ENCODE data around the gene PLCB4.

The PLCB4 gene

DNA sequence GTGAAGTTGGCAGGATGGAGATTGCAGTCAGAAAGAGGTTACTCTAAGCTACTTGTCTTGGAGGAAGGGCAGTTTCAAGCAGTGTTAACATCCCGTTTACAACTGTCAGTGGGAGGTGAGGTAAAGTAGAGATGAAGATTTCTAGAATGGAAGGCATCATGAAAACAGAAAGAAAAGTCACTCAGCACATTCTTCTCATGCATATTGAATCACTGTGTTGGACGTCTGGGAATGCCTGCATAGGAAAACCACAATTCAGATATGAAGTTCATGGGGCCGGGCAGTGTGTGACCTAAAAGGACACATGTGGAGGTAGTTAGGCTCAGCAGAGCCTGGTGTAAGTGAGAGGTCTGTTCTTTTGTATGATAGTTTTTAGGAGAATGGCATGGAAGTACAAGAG, 372.0 kb downstream of the PLCB4 start:
- DNase-seq (ENCODE audit: low read depth): no peak
- H3K4me3 ChIP-seq (ENCODE audit: low read depth, low read length): no peak overlapping the region
- TF ChIP-seq, protein P1, sequence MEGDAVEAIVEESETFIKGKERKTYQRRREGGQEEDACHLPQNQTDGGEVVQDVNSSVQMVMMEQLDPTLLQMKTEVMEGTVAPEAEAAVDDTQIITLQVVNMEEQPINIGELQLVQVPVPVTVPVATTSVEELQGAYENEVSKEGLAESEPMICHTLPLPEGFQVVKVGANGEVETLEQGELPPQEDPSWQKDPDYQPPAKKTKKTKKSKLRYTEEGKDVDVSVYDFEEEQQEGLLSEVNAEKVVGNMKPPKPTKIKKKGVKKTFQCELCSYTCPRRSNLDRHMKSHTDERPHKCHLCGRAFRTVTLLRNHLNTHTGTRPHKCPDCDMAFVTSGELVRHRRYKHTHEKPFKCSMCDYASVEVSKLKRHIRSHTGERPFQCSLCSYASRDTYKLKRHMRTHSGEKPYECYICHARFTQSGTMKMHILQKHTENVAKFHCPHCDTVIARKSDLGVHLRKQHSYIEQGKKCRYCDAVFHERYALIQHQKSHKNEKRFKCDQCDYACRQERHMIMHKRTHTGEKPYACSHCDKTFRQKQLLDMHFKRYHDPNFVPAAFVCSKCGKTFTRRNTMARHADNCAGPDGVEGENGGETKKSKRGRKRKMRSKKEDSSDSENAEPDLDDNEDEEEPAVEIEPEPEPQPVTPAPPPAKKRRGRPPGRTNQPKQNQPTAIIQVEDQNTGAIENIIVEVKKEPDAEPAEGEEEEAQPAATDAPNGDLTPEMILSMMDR (IDR thresholded peaks at IDR 0.05; ENCODE audit: insufficient read depth, low read depth, low read length, missing control alignments): no peak

DNA sequence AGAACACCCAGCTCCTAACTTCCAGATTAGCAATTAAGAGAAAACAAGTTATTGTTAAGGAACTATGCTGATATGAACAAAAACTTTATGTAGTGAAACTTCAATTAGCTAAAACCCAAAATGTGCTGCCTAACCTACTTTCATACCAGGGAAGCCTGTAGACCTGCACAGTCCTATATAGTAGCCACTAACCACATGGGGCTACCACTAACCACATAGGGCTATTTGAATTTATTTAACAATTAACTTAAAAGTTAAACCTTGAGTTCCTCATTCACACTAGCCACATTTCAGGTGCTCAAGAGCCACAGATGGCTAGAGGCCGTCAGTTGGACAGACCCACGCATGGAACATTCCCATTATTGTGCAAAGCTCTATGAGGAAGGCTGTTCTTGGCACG, 373.1 kb downstream of the PLCB4 start:
- peak; percentile 54 for DNase-seq (ENCODE audit: low read depth)
- TF ChIP-seq, protein P1 (IDR thresholded peaks at IDR 0.05; ENCODE audit: insufficient read depth, low read depth, low read length, missing control alignments): no peak
- H3K4me3 ChIP-seq (ENCODE audit: low read depth, low read length): no peak overlapping the region

DNA sequence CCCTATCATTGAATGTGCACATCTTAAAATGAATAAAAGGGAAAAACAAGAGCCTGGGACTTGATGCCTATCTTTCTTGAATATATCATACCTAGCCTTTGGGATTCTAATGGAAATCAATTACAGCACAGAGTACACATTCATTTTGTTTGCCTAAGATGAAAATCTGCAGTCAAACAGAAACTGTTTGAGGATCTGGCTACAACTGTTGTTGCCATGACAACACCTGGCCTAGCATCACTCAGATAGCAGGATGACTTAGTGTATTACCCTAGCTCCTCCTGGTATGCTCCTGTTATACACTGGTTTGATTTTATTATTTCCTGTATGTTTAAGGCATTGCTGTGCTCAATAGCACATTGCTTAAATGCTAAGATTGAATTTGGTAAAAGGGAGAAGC, 374.0 kb downstream of the PLCB4 start:
- TF ChIP-seq, protein P1 (IDR thresholded peaks at IDR 0.05; ENCODE audit: insufficient read depth, low read depth, low read length, missing control alignments): no peak
- H3K4me3 ChIP-seq (ENCODE audit: low read depth, low read length): no peak overlapping the region
- peak; percentile 71 for DNase-seq (ENCODE audit: low read depth)

DNA sequence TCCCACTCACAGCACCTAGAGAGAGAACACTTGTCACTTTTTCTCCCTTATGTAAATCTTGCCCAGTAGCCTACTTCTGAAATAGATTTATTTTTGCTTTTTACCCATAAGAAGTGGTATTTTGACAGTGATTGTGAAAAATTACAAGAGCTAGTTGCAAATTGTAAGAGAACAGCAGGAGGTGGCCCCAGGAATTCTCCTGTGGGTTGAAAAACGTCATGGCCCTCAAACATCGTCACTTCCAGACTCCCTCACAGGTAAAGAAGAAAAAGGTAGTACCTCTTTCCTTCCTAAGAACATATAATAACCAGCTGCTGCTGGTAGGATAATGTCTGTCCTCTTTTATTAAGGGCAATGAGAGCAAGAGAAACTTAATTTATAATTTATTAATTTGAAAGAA, 376.0 kb downstream of the PLCB4 start:
- H3K4me3 ChIP-seq (ENCODE audit: low read depth, low read length): no peak overlapping the region
- TF ChIP-seq, protein P1 (IDR thresholded peaks at IDR 0.05; ENCODE audit: insufficient read depth, low read depth, low read length, missing control alignments): no peak
- no peak for DNase-seq (ENCODE audit: low read depth)

DNA sequence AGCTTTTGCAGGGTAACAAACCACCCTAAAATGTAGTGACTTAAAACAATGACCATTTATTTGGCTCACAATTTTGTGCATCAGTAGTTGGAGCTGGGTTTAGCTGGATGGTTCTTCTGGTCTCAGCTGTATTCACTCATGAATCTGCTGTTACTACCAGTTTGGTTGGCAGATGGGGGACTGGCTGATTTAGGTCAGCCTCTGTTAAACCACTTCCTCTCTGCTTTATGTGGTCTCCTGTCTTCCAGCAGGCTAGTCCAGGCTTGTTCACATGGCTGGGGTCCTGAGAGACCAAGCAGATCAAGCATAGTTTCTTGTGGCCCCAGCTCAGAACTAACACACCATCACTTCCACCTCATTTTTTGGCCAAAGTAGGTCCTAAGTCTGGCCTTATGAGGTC, 378.3 kb downstream of the PLCB4 start:
- DNase-seq (ENCODE audit: low read depth): peak; percentile 39
- TF ChIP-seq, protein P1 (IDR thresholded peaks at IDR 0.05; ENCODE audit: insufficient read depth, low read depth, low read length, missing control alignments): no peak
- no peak overlapping the region for H3K4me3 ChIP-seq (ENCODE audit: low read depth, low read length)

DNA sequence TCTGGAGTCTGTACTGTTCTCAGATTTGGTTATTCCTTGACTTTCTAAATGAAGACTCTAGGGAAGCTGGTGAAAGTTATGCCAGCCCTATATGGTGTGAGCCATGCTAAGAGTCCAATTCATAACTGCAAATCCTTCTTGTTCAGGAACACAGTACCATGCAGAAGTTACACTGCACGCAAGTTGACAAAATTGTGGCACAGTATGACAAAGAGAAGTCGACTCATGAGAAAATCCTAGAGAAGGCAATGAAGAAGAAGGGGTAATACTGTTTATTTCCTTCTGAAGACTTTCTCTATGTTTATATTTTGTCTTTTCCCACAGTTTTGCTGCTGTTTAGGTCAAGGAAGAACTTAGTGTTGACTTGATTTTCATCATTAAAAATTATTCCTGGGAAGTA, 384.3 kb downstream of the PLCB4 start:
- TF ChIP-seq, protein P1 (IDR thresholded peaks at IDR 0.05; ENCODE audit: insufficient read depth, low read depth, low read length, missing control alignments): no peak
- no peak overlapping the region for H3K4me3 ChIP-seq (ENCODE audit: low read depth, low read length)
- DNase-seq (ENCODE audit: low read depth): no peak

DNA sequence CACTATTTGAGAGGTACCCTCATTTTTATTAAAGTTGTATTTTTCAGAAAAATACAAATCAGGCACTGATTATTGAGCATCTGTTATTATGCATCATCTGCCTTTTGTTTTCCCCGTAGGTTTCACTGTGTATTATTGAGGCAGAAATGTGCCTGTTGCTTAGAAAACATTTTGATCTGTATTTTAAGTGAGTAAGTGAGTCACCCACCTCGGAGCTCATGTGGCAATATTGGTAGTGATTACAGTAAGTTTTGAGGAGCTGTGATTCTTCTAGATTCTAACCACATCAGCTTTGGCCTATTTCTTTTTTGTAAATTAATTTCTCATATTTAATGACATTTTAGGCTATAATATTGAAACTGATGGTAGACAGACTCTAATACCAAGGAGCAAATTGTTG, 385.9 kb downstream of the PLCB4 start:
- TF ChIP-seq, protein P1 (IDR thresholded peaks at IDR 0.05; ENCODE audit: insufficient read depth, low read depth, low read length, missing control alignments): no peak
- DNase-seq (ENCODE audit: low read depth): no peak
- no peak overlapping the region for H3K4me3 ChIP-seq (ENCODE audit: low read depth, low read length)

All from GM12865 (cell line).